GM12872 (cell line): ENCODE measurements around the gene ABHD5.

ENCODE experiments used
- TF ChIP-seq, protein P1 (sequence below): IDR thresholded peaks from 3 replicates; pipeline ENCODE4 v1.5.1; 2011; ENCODE audit warnings: low read depth, mild to moderate bottlenecking, low read length, moderate library complexity; ENCODE audit not compliant: insufficient read depth

The ABHD5 gene

DNA sequence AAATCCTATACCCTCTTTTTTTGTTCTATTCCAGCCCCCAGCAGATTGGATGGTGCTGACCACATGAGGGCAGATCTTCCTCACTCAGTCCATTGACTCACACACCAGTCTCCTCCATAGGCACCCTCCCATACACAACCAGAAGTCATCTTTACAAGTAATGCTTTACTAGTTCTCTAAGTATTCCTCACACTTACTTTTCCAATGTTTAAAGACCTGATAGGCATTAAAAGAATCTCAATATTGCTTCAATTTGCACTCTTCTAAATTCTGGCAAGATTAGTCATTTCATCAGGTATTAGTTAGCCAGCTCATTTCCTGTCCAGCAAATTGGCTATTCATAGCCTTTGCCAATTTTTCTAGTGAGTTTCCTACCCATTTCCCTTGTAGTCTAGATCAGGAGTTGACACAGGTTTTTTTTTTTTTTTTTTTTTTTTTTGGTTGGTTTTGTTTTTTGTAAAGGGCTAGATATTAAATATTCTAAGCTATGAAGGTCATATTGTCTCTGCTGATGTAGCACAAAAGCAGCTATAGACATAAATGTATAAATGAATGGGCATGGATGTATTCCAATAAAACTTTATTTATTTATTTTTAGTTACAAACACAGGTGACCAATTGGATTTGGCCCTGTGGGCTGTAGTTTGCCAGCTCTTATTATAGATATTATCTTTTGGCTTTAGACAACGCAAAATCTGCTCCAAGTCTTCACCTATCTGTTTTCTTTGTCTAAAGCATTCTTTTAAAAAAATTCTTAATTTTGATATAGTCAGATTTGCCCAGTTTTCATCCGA is 76.1 kb downstream of the ABHD5 start:
- TF ChIP-seq, protein P1, sequence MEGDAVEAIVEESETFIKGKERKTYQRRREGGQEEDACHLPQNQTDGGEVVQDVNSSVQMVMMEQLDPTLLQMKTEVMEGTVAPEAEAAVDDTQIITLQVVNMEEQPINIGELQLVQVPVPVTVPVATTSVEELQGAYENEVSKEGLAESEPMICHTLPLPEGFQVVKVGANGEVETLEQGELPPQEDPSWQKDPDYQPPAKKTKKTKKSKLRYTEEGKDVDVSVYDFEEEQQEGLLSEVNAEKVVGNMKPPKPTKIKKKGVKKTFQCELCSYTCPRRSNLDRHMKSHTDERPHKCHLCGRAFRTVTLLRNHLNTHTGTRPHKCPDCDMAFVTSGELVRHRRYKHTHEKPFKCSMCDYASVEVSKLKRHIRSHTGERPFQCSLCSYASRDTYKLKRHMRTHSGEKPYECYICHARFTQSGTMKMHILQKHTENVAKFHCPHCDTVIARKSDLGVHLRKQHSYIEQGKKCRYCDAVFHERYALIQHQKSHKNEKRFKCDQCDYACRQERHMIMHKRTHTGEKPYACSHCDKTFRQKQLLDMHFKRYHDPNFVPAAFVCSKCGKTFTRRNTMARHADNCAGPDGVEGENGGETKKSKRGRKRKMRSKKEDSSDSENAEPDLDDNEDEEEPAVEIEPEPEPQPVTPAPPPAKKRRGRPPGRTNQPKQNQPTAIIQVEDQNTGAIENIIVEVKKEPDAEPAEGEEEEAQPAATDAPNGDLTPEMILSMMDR = no peak

DNA sequence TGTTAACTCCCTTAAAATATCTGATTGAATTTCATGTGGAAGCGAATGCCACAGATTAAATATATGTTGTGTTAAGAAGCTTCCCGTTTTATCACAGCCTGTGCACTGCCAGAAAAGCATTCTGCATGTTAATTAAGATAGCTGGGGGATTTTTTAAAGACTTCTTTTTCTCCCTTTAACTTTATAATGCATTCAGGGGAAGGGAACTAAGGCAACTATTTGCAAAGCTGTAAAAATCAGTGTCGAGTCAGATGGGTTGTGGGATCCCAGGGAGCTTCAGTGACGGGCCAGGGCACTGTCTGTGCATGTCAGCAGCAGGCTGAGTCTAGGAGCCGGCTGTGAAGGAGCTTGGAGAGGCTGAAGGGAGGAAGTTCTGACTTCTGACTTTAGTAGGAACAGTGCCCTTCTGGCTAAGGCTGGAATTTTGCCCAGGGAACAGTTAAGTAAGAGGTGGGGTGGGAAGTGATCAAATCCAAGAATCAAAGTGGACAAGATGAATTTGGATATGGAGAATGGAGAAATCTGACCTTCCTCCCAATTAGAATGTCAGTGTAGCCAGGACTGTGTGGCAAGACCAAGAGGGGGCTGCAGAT is 77.7 kb downstream of the ABHD5 start:
- TF ChIP-seq, protein P1 = no peak

DNA sequence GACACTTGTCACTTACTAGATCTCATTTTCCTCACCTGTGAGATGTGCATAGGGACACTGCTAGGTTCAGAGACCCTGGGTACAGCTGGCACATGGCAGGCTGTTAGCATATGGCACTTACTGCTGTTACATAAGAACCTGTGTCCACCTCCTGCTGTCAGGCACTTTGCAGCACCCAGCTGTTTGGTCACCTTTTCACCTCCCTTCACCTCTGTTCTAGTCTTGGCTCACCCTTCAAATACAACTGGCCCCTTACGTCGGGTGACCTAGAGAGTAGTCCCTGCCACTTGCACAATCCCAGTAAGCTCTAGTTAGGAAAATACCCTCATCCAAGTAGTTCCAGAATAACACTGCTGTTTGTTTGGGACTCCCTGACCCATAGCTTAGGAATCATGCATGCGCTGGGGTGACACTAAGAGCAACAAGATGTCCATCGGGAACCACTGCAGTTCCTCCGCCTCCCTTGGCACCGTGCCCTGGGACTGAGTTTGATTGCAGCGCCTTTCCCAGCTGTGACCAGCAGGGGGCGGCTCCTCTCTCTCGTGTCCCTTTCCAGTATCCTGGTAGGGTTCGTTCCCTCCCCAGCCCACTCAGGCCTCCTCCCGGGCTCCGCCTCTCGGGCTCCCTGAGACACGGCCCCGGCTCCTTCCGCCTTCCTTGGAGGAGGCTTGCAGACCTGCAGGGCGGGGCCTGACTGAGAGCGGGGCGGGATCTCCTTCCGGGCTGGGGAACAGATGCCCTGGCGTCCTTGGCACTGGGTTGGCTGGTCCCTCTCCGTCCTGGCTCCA is 78.6 kb downstream of the ABHD5 start:
- TF ChIP-seq, protein P1 = peak; percentile 92

DNA sequence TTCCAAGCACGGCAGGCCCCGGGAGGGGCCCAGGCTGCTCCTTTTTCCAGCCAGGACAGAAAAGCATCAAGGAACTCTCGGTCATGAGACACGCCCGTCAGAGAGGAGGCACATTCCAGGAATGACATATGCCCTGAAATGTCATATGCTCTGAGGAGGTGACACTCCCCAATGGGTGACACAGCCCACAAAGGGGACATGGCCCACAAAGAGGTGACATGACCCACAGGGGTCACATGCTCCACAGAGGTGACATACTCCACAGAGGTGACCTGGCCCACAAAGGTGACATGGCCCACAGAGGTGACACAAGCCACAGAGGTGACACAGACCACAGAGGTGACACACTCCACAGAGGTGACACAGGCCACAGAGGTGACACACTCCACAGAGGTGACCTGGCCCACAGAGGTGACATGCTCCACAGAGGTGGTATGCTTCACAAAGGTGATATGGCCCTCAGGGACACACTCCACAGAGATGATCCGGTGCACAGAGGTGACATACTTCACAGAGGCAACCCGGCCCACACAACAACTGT is 79.2 kb downstream of the ABHD5 start:
- TF ChIP-seq, protein P1 = no peak

DNA sequence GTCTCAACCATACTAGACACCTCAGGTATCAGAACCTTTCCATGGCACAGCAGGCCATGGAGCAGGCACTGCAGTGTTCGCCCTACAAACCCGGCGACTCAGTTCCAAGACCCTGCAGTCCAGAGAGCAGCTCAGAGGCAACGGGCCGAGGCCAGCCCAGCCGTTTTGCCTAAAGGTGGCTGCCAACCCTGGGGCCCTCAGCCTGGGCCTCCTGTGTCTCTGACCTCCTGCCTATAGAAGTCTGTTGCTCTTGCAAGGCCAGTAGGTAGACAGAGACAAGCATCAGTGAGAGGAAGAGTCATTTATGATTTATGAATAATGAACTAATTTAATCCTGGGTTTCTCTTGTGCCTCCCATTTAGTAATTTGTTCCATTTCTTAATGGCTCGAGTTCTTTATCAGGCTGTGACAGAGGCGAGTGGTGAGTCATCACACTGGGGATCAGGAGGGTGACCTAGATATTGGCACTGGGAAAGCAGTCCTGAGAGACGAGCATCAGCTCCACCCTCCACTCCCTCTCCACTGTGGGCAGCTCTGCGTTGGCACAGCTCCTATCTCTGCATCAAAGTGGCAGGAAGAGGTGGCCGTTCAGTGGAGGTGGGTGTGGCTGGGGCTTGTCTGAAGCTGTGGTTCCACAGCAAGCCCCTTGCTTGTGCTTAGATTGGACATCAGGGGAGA is 79.8 kb downstream of the ABHD5 start:
- TF ChIP-seq, protein P1 = no peak

DNA sequence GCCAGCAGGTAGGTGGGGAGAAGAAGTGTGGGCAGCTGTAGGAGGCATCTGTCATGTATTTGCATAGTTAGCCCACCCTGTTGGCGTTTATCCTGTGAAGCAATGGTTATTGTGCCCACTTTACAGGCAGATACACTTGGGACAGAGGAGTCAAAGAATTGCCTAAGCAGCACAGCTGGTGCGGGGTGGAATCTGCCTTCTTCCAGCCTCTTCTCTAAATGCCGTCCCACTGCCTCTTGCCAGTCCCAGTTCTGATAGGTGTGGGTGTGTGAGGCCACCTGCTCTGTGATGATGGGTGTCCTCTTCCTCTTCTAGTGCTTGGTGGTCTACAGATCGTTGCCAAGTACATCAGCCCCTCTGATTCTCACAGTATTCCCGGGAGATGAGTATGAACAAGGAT is 80.9 kb downstream of the ABHD5 start:
- TF ChIP-seq, protein P1 = no peak
